ENCODE measurements around the gene MICAL3. TPM values are rescaled to one million over a fixed set of nuclear protein-coding genes. Genes with fewer than 3 reads are reported as not detected.
A peak's percentile ranks its signal among the peaks of the same experiment; 100 is the strongest.

MICAL3 gene
- total and polyA plus RNA-seq, 9 of the 15 experiments (the other 6 are each of a cell fraction or from before 2014, with no cell fraction given), result 0.53 to 32.1 (median 12.3) TPM

DNA sequence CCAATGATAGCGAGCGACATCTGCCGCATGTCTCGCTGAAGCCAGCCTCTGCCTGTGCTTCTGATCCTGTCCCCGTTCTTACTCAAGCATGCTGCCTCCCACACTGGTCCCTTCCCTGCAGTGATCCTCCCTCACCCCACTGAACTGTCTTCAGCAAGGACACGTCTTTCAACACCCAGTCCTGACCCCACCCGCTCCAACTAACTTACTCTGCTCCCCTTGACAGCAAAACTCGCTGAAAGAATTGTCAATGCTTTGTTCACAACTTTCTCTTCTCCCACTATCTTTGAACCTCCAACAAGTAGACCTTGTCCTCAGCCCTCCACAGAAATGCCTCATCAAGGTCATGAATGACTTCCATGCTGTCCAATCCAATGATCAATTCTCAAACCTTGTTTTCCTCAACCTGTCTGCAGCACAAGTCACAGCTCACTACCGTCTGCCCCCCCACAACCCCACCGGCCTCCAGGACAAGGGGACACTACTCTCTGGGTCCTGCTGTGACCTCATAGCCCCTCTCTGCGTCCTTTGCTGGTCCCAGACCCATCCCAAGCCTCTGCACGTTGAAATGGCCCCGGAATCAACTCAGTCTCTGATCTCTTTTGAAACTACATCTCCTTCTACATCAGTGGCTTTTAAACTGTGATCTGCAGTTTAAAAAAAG, 108.0 kb downstream of the MICAL3 start (continued):
- TF ChIP-seq REST (IDR thresholded peaks at IDR 0.05; ENCODE audit: borderline replicate concordance) (peak; percentile 10; the same call in 1 of the 2 replicates), REST (CRISPR knock-in tag; IDR thresholded peaks at IDR 0.05; ENCODE audit: low read depth) (no peak), ZNF3 (CRISPR knock-in tag; IDR thresholded peaks at IDR 0.05) (no peak), LARP7 (IDR thresholded peaks at IDR 0.05) (0 out of 2 replicates have a peak, but pooled peaks have one; percentile 57), NR2C2 (CRISPR knock-in tag; IDR thresholded peaks at IDR 0.05) (no peak), NR2C2 (tag; IDR thresholded peaks at IDR 0.05) (no peak), NR3C1 (CRISPR knock-in tag; IDR thresholded peaks at IDR 0.05) (no peak), ESRRB (CRISPR knock-in tag; IDR thresholded peaks at IDR 0.05; ENCODE audit: borderline replicate concordance) (no peak), RBM15 (IDR thresholded peaks at IDR 0.05; ENCODE audit: insufficient read depth, low read length) (no peak), ZNF695 (CRISPR knock-in tag; IDR thresholded peaks at IDR 0.05) (no peak)
- TF ChIP-seq, protein P1, sequence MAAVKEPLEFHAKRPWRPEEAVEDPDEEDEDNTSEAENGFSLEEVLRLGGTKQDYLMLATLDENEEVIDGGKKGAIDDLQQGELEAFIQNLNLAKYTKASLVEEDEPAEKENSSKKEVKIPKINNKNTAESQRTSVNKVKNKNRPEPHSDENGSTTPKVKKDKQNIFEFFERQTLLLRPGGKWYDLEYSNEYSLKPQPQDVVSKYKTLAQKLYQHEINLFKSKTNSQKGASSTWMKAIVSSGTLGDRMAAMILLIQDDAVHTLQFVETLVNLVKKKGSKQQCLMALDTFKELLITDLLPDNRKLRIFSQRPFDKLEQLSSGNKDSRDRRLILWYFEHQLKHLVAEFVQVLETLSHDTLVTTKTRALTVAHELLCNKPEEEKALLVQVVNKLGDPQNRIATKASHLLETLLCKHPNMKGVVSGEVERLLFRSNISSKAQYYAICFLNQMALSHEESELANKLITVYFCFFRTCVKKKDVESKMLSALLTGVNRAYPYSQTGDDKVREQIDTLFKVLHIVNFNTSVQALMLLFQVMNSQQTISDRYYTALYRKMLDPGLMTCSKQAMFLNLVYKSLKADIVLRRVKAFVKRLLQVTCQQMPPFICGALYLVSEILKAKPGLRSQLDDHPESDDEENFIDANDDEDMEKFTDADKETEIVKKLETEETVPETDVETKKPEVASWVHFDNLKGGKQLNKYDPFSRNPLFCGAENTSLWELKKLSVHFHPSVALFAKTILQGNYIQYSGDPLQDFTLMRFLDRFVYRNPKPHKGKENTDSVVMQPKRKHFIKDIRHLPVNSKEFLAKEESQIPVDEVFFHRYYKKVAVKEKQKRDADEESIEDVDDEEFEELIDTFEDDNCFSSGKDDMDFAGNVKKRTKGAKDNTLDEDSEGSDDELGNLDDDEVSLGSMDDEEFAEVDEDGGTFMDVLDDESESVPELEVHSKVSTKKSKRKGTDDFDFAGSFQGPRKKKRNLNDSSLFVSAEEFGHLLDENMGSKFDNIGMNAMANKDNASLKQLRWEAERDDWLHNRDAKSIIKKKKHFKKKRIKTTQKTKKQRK (IDR thresholded peaks at IDR 0.05; ENCODE audit: borderline replicate concordance, low read depth, low read length), result no peak
- TF ChIP-seq, protein P2, sequence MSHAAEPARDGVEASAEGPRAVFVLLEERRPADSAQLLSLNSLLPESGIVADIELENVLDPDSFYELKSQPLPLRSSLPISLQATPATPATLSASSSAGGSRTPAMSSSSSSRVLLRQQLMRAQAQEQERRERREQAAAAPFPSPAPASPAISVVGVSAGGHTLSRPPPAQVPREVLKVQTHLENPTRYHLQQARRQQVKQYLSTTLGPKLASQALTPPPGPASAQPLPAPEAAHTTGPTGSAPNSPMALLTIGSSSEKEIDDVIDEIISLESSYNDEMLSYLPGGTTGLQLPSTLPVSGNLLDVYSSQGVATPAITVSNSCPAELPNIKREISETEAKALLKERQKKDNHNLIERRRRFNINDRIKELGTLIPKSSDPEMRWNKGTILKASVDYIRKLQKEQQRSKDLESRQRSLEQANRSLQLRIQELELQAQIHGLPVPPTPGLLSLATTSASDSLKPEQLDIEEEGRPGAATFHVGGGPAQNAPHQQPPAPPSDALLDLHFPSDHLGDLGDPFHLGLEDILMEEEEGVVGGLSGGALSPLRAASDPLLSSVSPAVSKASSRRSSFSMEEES (CRISPR knock-in tag; IDR thresholded peaks at IDR 0.05), result no peak
- TF ChIP-seq, protein P3, sequence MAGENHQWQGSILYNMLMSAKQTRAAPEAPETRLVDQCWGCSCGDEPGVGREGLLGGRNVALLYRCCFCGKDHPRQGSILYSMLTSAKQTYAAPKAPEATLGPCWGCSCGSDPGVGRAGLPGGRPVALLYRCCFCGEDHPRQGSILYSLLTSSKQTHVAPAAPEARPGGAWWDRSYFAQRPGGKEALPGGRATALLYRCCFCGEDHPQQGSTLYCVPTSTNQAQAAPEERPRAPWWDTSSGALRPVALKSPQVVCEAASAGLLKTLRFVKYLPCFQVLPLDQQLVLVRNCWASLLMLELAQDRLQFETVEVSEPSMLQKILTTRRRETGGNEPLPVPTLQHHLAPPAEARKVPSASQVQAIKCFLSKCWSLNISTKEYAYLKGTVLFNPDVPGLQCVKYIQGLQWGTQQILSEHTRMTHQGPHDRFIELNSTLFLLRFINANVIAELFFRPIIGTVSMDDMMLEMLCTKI (IDR thresholded peaks at IDR 0.05; ENCODE audit: partially characterized antibody), result no peak

All from K562 (cell line).